PC-9 (cell line): ENCODE results near the gene WRAP53.

Source experiments
- EZH2 ChIP-seq: fragments of 200-600 bp; sonication (generic); IDR thresholded peaks from 2 replicates; pipeline ENCODE4 v1.8.0; 2017; ENCODE audit warnings: antibody characterized with exemption, low read depth
- TF ChIP-seq, protein P1 (sequence below): fragments of 200-600 bp; sonication (generic); conservative IDR thresholded peaks from 2 replicates; pipeline ENCODE4 v1.6.1; 2017; ENCODE audit warnings: mixed run types, antibody characterized with exemption, mild to moderate bottlenecking, moderate library complexity

DNA sequence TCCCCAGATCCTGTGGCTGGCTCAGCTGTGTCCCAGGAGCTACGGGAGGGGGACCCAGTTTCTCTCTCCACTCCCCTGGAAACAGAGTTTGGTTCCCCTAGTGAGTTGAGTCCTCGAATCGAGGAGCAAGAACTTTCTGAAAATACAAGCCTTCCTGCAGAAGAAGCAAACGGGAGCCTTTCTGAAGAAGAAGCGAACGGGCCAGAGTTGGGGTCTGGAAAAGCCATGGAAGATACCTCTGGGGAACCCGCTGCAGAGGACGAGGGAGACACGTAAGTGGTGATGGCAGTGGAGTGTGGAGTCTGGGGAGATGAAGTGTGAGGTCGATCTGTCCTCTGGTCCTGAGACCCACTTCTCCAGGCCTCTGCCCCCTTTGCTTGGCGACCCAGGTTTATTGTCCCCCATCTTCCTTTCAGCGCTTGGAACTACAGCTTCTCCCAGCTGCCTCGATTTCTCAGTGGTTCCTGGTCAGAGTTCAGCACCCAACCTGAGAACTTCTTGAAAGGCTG, 585 bp downstream of the WRAP53 start:
- TF ChIP-seq, protein P1, sequence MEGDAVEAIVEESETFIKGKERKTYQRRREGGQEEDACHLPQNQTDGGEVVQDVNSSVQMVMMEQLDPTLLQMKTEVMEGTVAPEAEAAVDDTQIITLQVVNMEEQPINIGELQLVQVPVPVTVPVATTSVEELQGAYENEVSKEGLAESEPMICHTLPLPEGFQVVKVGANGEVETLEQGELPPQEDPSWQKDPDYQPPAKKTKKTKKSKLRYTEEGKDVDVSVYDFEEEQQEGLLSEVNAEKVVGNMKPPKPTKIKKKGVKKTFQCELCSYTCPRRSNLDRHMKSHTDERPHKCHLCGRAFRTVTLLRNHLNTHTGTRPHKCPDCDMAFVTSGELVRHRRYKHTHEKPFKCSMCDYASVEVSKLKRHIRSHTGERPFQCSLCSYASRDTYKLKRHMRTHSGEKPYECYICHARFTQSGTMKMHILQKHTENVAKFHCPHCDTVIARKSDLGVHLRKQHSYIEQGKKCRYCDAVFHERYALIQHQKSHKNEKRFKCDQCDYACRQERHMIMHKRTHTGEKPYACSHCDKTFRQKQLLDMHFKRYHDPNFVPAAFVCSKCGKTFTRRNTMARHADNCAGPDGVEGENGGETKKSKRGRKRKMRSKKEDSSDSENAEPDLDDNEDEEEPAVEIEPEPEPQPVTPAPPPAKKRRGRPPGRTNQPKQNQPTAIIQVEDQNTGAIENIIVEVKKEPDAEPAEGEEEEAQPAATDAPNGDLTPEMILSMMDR, result no peak
- no peak for TF ChIP-seq EZH2
